GM12874 (cell line): ENCODE measurements around the gene FGFR3.

ENCODE experiments used
- CTCF ChIP-seq: IDR thresholded peaks from 2 replicates; pipeline ENCODE4 v1.5.1; 2011; ENCODE audit warnings: low read depth, mild to moderate bottlenecking, control low read depth, low read length, moderate library complexity; ENCODE audit not compliant: insufficient read depth

Gene FGFR3

GRCh38 chr4:1790005-1790404 is 3.1 kb upstream of the FGFR3 start:
- no peak for TF ChIP-seq CTCF

- TF ChIP-seq CTCF, result no peak
These were observed 798 bp upstream of the FGFR3 start for GRCh38 chr4:1792158-1792831.

- no peak for TF ChIP-seq CTCF
These were observed 375 bp downstream of the FGFR3 start for GRCh38 chr4:1793496-1793840.

- TF ChIP-seq CTCF, result no peak
These were observed 1.1 kb downstream of the FGFR3 start for GRCh38 chr4:1793940-1794808.

- no peak for TF ChIP-seq CTCF
These were observed 1.8 kb downstream of the FGFR3 start for GRCh38 chr4:1794809-1795298.

GRCh38 chr4:1795299-1796195 is 2.5 kb downstream of the FGFR3 start:
- no peak for TF ChIP-seq CTCF
